LNCaP clone FGC (cell line): ENCODE data around the gene RMRP.

Experiments used
- DNase-seq: peaks from one replicate; pipeline ENCODE4 v3.0.0-alpha.2; 2011; ENCODE audit warnings: low read depth
- H3K4me3 ChIP-seq: 2 replicates; pipeline ENCODE4 v1.5.1; 2011; ENCODE audit warnings: mild to moderate bottlenecking, low read depth, low read length, control low read depth
- CTCF ChIP-seq: IDR thresholded peaks from 2 replicates; pipeline ENCODE4 v1.5.1; 2012; ENCODE audit warnings: mild to moderate bottlenecking; ENCODE audit not compliant: control insufficient read depth, insufficient read depth; ENCODE audit errors: extremely low read depth

Gene RMRP

GRCh38 chr9:35682051-35682450 is 24.2 kb upstream of the RMRP start:
- TF ChIP-seq CTCF, result no peak
- DNase-seq, result no peak
- no peak overlapping the region for H3K4me3 ChIP-seq

- no peak overlapping the region for H3K4me3 ChIP-seq
- no peak for TF ChIP-seq CTCF
- no peak for DNase-seq
These were observed 23.7 kb upstream of the RMRP start for GRCh38 chr9:35681341-35682002.

- TF ChIP-seq CTCF, result no peak
- H3K4me3 ChIP-seq, result no peak overlapping the region
- no peak for DNase-seq
These were observed 22.7 kb upstream of the RMRP start for GRCh38 chr9:35680331-35681105.

GRCh38 chr9:35679766-35680330 is 22.0 kb upstream of the RMRP start:
- DNase-seq, result no peak
- no peak for TF ChIP-seq CTCF
- H3K4me3 ChIP-seq, result no peak overlapping the region

- H3K4me3 ChIP-seq, result no peak overlapping the region
- DNase-seq, result no peak
- no peak for TF ChIP-seq CTCF
These were observed 21.3 kb upstream of the RMRP start for GRCh38 chr9:35679091-35679490.

GRCh38 chr9:35675732-35676392 is 18.0 kb upstream of the RMRP start:
- no peak for TF ChIP-seq CTCF
- DNase-seq, result no peak
- H3K4me3 ChIP-seq, result no peak overlapping the region
